Liver (tissue), 3 donors: ENCODE data around the gene KRTAP1-3.

ENCODE experiments used
- EGR1 ChIP-seq, 2 donors: IDR thresholded peaks; 2 replicates each; pipeline ENCODE4 v1.6.1; 2016 to 2018; ENCODE audit warnings: antibody characterized with exemption in 2 of 2, low read depth in 2 of 2
- FOXA2 ChIP-seq: IDR thresholded peaks from 2 replicates; pipeline ENCODE4 v1.6.1; 2016; ENCODE audit warnings: antibody characterized with exemption
- GABPA ChIP-seq, 2 donors: IDR thresholded peaks in 1 of 2; conservative IDR thresholded peaks in 1 of 2; 2 replicates each; pipeline ENCODE4 v1.6.1; 2016; ENCODE audit warnings: antibody characterized with exemption in 2 of 2, mild to moderate bottlenecking in 1 of 2, moderate library complexity in 1 of 2
- JUND ChIP-seq, 2 donors: IDR thresholded peaks; 2 replicates each; pipeline ENCODE4 v1.6.1; 2016; ENCODE audit warnings: antibody characterized with exemption in 2 of 2
- NR2F2 ChIP-seq: IDR thresholded peaks from 2 replicates; pipeline ENCODE4 v1.6.1; 2016; ENCODE audit warnings: antibody characterized with exemption
- RAD21 ChIP-seq, 2 donors: IDR thresholded peaks; 2 replicates each; pipeline ENCODE4 v1.6.1; 2016; ENCODE audit warnings: antibody characterized with exemption in 2 of 2, mild to moderate bottlenecking in 2 of 2
- SP1 ChIP-seq: IDR thresholded peaks from 2 replicates; pipeline ENCODE4 v1.6.1; 2018; ENCODE audit warnings: antibody characterized with exemption, mild to moderate bottlenecking
- TAF1 ChIP-seq: conservative IDR thresholded peaks from 2 replicates; pipeline ENCODE4 v1.6.1; 2016; ENCODE audit warnings: antibody characterized with exemption, mild to moderate bottlenecking
- YY1 ChIP-seq: IDR thresholded peaks from 2 replicates; pipeline ENCODE4 v1.6.1; 2016; ENCODE audit warnings: antibody characterized with exemption, mild to moderate bottlenecking
- TF ChIP-seq, protein P1 (sequence below): IDR thresholded peaks from 2 replicates; pipeline ENCODE4 v1.6.1; 2016; ENCODE audit warnings: antibody characterized with exemption, mild to moderate bottlenecking
- TF ChIP-seq, protein P2 (sequence below): fragments of 150-350 bp; IDR thresholded peaks from 2 replicates; pipeline ENCODE4 v1.5.1; 2017; ENCODE audit warnings: improper control_type of control experiment, low read depth, low read length; ENCODE audit not compliant: missing input control
- TF ChIP-seq, protein P3 (sequence below): IDR thresholded peaks from 2 replicates; pipeline ENCODE4 v1.6.1; 2016; ENCODE audit warnings: antibody characterized with exemption
- TF ChIP-seq, protein P4 (sequence below): IDR thresholded peaks from 2 replicates; pipeline ENCODE4 v1.6.1; 2016; ENCODE audit warnings: antibody characterized with exemption
- TF ChIP-seq, protein P5 (sequence below): IDR thresholded peaks from 2 replicates; pipeline ENCODE4 v1.6.1; 2016; ENCODE audit warnings: antibody characterized with exemption
- donor health status: healthy.
- donor health status: healthy.

DNA sequence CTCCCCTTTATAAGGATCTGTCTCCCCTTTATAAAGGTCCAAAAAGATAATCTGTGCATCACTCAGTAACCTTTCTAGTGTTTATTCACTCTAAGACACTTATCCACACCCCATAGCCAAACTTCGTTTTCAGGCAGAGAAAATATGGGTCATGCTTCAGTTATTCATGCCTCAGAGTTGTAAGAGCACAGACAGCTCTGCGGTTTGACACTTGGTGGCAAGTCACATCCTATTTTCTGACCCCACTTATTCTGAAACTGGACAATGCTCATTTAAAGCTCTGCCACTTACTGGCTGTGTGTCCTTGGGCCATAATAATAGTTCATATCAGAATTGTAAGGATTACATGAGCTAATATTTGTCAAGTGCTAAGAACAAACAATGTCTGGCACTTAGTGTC, 14.4 kb upstream of the KRTAP1-3 start:
- TF ChIP-seq EGR1 (IDR thresholded peaks at IDR 0.05; ENCODE audit: low read depth in 2 of 2) (no peak), SP1 (no peak), NR2F2 (no peak), JUND (IDR thresholded peaks at IDR 0.05) (no peak), YY1 (no peak), RAD21 (IDR thresholded peaks at IDR 0.05) (no peak), GABPA (IDR thresholded peaks at IDR 0.05 in 1 of 2, conservative IDR thresholded peaks at IDR 0.05 in 1 of 2) (no peak), TAF1 (no peak), FOXA2 (no peak)
- TF ChIP-seq, protein P1, sequence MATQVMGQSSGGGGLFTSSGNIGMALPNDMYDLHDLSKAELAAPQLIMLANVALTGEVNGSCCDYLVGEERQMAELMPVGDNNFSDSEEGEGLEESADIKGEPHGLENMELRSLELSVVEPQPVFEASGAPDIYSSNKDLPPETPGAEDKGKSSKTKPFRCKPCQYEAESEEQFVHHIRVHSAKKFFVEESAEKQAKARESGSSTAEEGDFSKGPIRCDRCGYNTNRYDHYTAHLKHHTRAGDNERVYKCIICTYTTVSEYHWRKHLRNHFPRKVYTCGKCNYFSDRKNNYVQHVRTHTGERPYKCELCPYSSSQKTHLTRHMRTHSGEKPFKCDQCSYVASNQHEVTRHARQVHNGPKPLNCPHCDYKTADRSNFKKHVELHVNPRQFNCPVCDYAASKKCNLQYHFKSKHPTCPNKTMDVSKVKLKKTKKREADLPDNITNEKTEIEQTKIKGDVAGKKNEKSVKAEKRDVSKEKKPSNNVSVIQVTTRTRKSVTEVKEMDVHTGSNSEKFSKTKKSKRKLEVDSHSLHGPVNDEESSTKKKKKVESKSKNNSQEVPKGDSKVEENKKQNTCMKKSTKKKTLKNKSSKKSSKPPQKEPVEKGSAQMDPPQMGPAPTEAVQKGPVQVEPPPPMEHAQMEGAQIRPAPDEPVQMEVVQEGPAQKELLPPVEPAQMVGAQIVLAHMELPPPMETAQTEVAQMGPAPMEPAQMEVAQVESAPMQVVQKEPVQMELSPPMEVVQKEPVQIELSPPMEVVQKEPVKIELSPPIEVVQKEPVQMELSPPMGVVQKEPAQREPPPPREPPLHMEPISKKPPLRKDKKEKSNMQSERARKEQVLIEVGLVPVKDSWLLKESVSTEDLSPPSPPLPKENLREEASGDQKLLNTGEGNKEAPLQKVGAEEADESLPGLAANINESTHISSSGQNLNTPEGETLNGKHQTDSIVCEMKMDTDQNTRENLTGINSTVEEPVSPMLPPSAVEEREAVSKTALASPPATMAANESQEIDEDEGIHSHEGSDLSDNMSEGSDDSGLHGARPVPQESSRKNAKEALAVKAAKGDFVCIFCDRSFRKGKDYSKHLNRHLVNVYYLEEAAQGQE: no peak
- TF ChIP-seq, protein P2, sequence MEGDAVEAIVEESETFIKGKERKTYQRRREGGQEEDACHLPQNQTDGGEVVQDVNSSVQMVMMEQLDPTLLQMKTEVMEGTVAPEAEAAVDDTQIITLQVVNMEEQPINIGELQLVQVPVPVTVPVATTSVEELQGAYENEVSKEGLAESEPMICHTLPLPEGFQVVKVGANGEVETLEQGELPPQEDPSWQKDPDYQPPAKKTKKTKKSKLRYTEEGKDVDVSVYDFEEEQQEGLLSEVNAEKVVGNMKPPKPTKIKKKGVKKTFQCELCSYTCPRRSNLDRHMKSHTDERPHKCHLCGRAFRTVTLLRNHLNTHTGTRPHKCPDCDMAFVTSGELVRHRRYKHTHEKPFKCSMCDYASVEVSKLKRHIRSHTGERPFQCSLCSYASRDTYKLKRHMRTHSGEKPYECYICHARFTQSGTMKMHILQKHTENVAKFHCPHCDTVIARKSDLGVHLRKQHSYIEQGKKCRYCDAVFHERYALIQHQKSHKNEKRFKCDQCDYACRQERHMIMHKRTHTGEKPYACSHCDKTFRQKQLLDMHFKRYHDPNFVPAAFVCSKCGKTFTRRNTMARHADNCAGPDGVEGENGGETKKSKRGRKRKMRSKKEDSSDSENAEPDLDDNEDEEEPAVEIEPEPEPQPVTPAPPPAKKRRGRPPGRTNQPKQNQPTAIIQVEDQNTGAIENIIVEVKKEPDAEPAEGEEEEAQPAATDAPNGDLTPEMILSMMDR: no peak
- TF ChIP-seq, protein P3, sequence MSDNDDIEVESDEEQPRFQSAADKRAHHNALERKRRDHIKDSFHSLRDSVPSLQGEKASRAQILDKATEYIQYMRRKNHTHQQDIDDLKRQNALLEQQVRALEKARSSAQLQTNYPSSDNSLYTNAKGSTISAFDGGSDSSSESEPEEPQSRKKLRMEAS: no peak
- TF ChIP-seq, protein P4, sequence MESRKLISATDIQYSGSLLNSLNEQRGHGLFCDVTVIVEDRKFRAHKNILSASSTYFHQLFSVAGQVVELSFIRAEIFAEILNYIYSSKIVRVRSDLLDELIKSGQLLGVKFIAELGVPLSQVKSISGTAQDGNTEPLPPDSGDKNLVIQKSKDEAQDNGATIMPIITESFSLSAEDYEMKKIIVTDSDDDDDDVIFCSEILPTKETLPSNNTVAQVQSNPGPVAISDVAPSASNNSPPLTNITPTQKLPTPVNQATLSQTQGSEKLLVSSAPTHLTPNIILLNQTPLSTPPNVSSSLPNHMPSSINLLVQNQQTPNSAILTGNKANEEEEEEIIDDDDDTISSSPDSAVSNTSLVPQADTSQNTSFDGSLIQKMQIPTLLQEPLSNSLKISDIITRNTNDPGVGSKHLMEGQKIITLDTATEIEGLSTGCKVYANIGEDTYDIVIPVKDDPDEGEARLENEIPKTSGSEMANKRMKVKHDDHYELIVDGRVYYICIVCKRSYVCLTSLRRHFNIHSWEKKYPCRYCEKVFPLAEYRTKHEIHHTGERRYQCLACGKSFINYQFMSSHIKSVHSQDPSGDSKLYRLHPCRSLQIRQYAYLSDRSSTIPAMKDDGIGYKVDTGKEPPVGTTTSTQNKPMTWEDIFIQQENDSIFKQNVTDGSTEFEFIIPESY: no peak
- TF ChIP-seq, protein P5, sequence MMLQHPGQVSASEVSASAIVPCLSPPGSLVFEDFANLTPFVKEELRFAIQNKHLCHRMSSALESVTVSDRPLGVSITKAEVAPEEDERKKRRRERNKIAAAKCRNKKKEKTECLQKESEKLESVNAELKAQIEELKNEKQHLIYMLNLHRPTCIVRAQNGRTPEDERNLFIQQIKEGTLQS: no peak
